GM18870 (cell line): ENCODE measurements around the gene STK11.

Experiments
- ATAC-seq: cut with Tn5 transposase; IDR thresholded peaks from one replicate; pipeline ENCODE4 v1.9.1; 2021; ENCODE audit warnings: moderate library complexity; ENCODE audit not compliant: unreplicated experiment

STK11 gene

GRCh38 chr19:1224047-1224825, 18.7 kb downstream of the STK11 start:
- no peak for ATAC-seq

GRCh38 chr19:1224847-1225246, 19.3 kb downstream of the STK11 start:
- no peak for ATAC-seq

GRCh38 chr19:1225440-1226226, 20.1 kb downstream of the STK11 start:
- no peak for ATAC-seq

GRCh38 chr19:1226227-1226518, 20.6 kb downstream of the STK11 start:
- ATAC-seq: no peak

- ATAC-seq: no peak
These were observed 21.1 kb downstream of the STK11 start for GRCh38 chr19:1226522-1227303.

GRCh38 chr19:1227304-1228054, 21.9 kb downstream of the STK11 start:
- ATAC-seq: no peak

GRCh38 chr19:1228161-1228957, 22.8 kb downstream of the STK11 start:
- no peak for ATAC-seq

GRCh38 chr19:1229056-1229923, 23.7 kb downstream of the STK11 start:
- ATAC-seq: no peak

GRCh38 chr19:1229924-1230782, 24.6 kb downstream of the STK11 start:
- ATAC-seq: no peak

- no peak for ATAC-seq
These were observed 25.4 kb downstream of the STK11 start for GRCh38 chr19:1230783-1231489.

GRCh38 chr19:1231729-1232637, 26.4 kb downstream of the STK11 start:
- ATAC-seq: no peak

GRCh38 chr19:1232652-1233072, 27.1 kb downstream of the STK11 start:
- no peak for ATAC-seq

- no peak for ATAC-seq
These were observed 27.6 kb downstream of the STK11 start for GRCh38 chr19:1233115-1233667.

GRCh38 chr19:1234051-1234954, 28.7 kb downstream of the STK11 start:
- ATAC-seq: no peak

GRCh38 chr19:1234955-1235380, 29.4 kb downstream of the STK11 start:
- no peak for ATAC-seq
